HG03439 (cell line): ENCODE data around the gene UBAP1.
"Not testable (repeated sequence)": the region's sequence is repeated elsewhere in the genome, so short reads cannot be mapped to it uniquely, and the experiment has no call there.

Experiments
- ATAC-seq: cut with Tn5 transposase; IDR thresholded peaks from one replicate; pipeline ENCODE4 v1.9.1; 2021; ENCODE audit warnings: mild to moderate bottlenecking, moderate library complexity; ENCODE audit not compliant: unreplicated experiment

UBAP1 gene

GRCh38 chr9:34178436-34179212 lies at the start of gene UBAP1:
Gene UBAP1 (plus strand): TSS chr9:34179043. CDS start chr9:34220915, 41,872 bp downstream.
- ATAC-seq: peak; percentile 98

- no peak for ATAC-seq
These were observed 47.3 kb upstream of the UBAP1 start for GRCh38 chr9:34131571-34131970.

GRCh38 chr9:34133436-34133949 lies 45.4 kb upstream of the UBAP1 start:
- no peak for ATAC-seq

GRCh38 chr9:34134521-34134920 lies 44.3 kb upstream of the UBAP1 start:
- ATAC-seq: no peak

GRCh38 chr9:34138644-34139043 lies 40.2 kb upstream of the UBAP1 start:
- not testable (repeated sequence) for ATAC-seq

- no peak for ATAC-seq
These were observed 39.2 kb upstream of the UBAP1 start for GRCh38 chr9:34139477-34140146.

- ATAC-seq: no peak
These were observed 38.0 kb upstream of the UBAP1 start for GRCh38 chr9:34140853-34141252.

GRCh38 chr9:34143116-34143515 lies 35.7 kb upstream of the UBAP1 start:
- ATAC-seq: no peak

GRCh38 chr9:34145165-34145564 lies 33.7 kb upstream of the UBAP1 start:
- no peak for ATAC-seq

- no peak for ATAC-seq
These were observed 27.4 kb upstream of the UBAP1 start for GRCh38 chr9:34151398-34151797.

- no peak for ATAC-seq
These were observed 24.8 kb upstream of the UBAP1 start for GRCh38 chr9:34154057-34154456.

GRCh38 chr9:34157318-34157717 lies 21.5 kb upstream of the UBAP1 start:
- no peak for ATAC-seq

GRCh38 chr9:34157898-34158297 lies 20.9 kb upstream of the UBAP1 start:
- no peak for ATAC-seq

- ATAC-seq: no peak
These were observed 20.4 kb upstream of the UBAP1 start for GRCh38 chr9:34158362-34158869.

GRCh38 chr9:34163434-34163833 lies 15.4 kb upstream of the UBAP1 start:
- ATAC-seq: no peak

- no peak for ATAC-seq
These were observed 9.7 kb upstream of the UBAP1 start for GRCh38 chr9:34169125-34169524.

GRCh38 chr9:34170237-34170991 lies 8.4 kb upstream of the UBAP1 start:
- no peak for ATAC-seq

- no peak for ATAC-seq
These were observed 6.9 kb upstream of the UBAP1 start for GRCh38 chr9:34171753-34172535.

- no peak for ATAC-seq
These were observed 2.8 kb upstream of the UBAP1 start for GRCh38 chr9:34176089-34176488.
